Activated T-cell treated with anti-CD3 and anti-CD28 coated beads for 48 hours (primary cell): ENCODE results near the gene OR13J1.

Experiments used
- DNase-seq: peaks from one replicate; pipeline ENCODE4 v3.0.0-alpha.2; 2020; ENCODE audit warnings: low read depth

OR13J1 gene

DNA sequence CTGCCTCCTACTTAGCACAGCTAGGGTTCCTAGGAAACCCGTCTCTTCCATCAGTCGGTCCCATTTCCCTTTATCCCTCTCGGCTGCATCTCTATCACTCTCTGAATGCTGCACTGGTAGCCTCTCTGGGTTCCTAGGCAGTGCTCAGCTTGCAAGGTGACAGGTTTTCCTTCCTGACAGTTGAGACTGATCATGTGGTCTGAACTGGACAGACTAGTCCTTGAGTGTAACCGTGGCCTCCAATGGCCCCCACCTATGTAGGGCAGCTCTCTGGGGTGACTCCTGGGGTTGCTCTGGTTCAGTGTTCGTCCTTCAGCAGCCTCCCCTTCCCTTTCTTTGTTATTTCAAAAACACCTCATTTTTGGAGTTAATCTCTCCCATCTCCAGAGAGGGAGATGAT lies 37.4 kb downstream of the OR13J1 start:
- DNase-seq: no peak

- DNase-seq: no peak
These were observed 39.2 kb downstream of the OR13J1 start for GRCh38 chr9:35831040-35831439.

DNA sequence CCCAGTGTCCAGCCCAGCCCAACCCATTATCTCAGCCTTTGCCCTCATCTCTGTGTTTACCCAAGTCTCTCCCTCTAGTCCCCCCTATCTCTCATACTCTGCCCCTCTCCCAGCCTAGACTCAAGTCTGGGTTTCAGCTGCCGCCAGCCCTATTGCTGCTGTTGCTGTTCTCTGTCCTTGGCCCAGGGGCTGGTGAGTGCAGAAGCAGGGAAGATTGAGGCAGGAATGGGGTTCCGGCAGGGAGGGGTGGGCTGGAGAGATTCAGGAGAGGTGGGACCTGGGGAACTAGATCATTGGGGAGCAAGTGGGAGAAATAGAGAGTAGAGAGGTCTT lies 40.5 kb downstream of the OR13J1 start:
- no peak for DNase-seq

GRCh38 chr9:35829084-35829763 lies 41.0 kb downstream of the OR13J1 start, which contains the start of gene TMEM8B:
Gene TMEM8B, plus strand, starts transcription at chr9:35829228. Its CDS starts 220 bp downstream, at chr9:35829448.
- DNase-seq: peak; percentile 91

- DNase-seq: no peak
These were observed 41.5 kb downstream of the OR13J1 start, which contains the start of gene FAM221B for GRCh38 chr9:35828716-35829083. Gene FAM221B, minus strand, starts transcription at chr9:35828732. Its CDS starts 2,571 bp downstream, at chr9:35826161.

GRCh38 chr9:35827486-35827885 lies 42.7 kb downstream of the OR13J1 start:
- DNase-seq: no peak

GRCh38 chr9:35826071-35826701 lies 44.0 kb downstream of the OR13J1 start:
- DNase-seq: no peak

GRCh38 chr9:35822926-35823325 lies 47.3 kb downstream of the OR13J1 start:
- DNase-seq: no peak

DNA sequence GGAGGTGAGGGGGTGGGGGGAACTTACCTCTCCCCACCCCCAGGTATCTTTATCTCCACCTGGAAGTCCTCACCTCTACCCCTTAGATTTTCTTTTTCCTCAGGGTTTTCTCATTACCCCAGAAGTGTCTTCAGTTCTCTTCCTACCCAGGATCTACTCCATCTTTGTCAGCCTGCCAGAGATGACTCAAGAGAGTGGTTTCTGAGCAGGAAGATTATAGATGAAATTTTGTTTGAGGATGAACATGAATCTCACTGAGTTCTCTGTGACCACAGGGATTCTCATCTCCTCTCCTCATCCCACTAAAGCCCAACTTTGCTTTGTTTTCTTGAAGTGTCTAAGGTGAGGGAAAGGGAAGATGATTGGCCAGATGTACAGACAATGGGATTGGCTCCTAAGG lies 50.1 kb downstream of the OR13J1 start:
- DNase-seq: no peak
